ENCODE data around the gene EGFL8. TPM values are rescaled to one million over a fixed set of nuclear protein-coding genes. Genes with fewer than 3 reads are reported as not detected.
A peak's percentile ranks its signal among the peaks of the same experiment; 100 is the strongest.

EGFL8 gene
- total and polyA plus RNA-seq, 8 donors: 8.1 to 35.2 (median 23.2) TPM

DNA sequence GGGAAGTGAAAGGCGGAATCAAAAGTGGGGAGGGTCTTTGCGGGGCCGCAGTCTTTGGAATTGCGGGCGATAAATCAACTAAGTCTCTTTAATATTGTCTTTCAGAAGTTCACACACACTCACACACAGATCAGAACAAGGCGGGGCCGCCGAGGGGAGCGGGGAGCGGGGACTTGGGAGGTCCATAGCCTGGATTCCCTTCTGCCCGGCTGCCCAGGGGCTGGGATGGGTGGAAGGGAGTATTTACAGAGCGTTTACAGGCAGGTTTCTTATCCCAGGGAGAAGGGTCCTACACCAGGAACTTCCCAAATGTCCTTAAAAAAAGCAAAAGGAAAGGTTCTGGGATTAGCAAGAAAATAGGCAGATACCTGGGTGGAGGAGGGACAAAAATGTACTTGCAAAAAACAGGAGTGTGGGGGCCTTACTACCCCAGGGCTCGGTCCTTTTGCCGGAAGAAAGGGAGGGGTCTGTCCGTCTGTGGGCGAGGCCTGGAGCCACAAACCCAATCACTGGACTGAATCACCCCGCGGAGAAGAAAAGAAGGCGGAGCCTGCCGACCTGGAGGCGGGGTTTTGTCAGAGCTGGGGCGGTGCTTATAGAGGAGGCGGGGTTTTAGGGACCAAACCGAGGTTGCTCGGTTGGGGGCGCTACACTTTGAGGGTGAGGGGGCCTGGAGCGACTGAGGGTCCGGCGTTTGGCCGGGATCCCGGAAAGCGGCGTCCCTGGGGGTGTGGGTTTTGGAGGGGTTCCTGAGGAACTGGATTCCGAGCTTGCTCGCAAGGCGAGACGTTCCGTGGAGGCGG, 15.9 kb upstream of the EGFL8 start:
- Histone ChIP-seq H3K4me3 (peak overlapping the region in 1 of 2 donors; percentile 29), H3K36me3 (no peaks in the 10 kb centered on the region), H3K4me1 (peaks cover 5 to 26% of the 10 kb centered on the region in 2 donors), H3K27me3 (peaks cover 32 to 74% of the 10 kb centered on the region in 2 donors), H3K27ac (no peak overlapping the region), H3K9me3 (no peaks in the 10 kb centered on the region)
- ATAC-seq (peak; percentile 47), DNase-seq (peak in 3 of 4 donors; percentile 48 to 87 (median 71))
- intact Hi-C loops (cut with DNase I): no loop called here
- TF ChIP-seq, protein P1, sequence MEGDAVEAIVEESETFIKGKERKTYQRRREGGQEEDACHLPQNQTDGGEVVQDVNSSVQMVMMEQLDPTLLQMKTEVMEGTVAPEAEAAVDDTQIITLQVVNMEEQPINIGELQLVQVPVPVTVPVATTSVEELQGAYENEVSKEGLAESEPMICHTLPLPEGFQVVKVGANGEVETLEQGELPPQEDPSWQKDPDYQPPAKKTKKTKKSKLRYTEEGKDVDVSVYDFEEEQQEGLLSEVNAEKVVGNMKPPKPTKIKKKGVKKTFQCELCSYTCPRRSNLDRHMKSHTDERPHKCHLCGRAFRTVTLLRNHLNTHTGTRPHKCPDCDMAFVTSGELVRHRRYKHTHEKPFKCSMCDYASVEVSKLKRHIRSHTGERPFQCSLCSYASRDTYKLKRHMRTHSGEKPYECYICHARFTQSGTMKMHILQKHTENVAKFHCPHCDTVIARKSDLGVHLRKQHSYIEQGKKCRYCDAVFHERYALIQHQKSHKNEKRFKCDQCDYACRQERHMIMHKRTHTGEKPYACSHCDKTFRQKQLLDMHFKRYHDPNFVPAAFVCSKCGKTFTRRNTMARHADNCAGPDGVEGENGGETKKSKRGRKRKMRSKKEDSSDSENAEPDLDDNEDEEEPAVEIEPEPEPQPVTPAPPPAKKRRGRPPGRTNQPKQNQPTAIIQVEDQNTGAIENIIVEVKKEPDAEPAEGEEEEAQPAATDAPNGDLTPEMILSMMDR (IDR thresholded peaks at IDR 0.05): no peak

DNA sequence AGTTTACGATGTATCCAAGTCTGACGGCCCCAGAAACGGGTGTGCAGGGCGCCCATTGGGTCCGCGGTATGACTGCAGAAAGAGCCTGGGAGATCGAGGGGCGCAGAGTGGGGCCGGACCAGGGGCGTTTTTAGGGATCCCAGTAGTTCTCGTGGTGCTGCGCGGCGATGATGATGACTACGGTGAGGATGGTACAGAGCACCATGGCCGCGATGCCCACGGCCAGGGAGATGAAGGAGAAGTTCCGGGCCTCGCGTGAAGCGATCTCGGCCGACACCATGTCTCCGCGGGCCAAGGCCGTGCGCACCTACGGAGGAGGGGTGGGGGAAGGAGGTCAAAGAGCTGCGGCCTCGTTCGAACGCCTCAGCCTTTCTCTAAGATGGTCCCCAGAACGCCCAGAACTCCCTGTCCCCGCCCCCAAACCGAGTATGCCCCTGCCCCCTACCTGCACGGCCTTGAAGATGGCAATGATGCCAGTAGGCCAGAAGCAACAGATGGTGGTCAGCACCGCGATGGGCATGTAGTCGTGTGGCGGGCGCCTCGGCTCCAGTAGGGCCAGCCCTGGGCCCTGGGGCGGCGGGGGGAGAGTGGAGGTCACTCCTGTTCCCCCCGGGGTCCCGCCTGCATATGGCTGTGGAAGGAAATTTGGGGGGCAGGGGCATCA, 15.2 kb upstream of the EGFL8 start:
- Histone ChIP-seq H3K4me3 (peak overlapping the region in 1 of 2 donors; percentile 29), H3K9me3 (no peaks in the 10 kb centered on the region), H3K36me3 (no peaks in the 10 kb centered on the region), H3K4me1 (peaks cover 9 to 34% of the 10 kb centered on the region in 2 donors), H3K27me3 (peaks cover 32 to 79% of the 10 kb centered on the region in 2 donors), H3K27ac (no peak overlapping the region)
- ATAC-seq (no peak), DNase-seq (no peak)
- intact Hi-C loops (cut with DNase I): no loop called here
- TF ChIP-seq, protein P1 (IDR thresholded peaks at IDR 0.05): no peak

DNA sequence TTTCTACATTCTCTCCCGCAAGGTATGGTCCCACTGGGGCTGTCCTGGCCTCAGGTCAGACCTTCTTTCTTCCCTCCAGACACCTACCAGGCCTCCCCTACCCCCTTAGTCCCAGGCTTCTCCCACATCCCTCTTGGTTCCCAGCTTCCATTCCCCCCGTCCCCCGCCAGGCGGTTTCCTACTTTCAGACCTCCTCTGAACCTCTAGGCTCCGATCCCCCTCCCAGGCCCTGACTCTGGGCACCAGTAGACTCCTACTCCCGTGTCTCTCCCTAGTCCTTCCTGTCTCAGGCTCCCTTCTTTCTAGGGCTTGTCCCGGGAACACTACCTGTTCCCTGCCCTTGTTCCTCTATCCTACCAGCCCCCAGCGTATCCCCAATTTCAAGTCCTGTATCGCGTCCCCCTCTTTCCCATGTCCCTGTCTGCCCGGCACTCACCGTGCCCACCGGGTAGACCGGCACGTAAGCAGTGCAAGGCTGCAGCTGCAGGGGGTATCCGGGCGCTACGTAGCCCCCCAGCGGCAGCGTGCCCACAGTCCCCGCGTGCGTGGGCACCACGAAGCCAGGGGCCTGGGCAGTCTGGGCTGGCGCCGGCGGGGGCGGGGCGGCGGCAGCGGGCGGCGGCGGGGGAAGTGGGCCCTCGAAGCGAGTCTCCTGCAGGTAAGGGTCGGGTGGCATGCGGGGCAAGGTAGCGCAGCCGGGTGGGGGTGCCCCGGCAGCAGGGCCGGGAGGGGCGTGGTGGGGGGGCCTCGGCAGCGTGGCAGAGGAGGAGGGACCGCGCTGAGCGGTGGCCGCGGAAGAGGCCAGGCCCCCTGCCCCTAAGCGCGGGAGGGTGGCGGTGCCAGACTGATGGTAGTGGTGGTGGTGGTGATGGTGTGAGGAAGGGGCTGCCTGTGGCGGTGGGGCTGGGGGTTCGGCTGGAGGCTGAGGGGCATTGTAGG, 14.2 kb upstream of the EGFL8 start:
- DNase-seq: no peak
- ATAC-seq: no peak
- TF ChIP-seq, protein P1 (IDR thresholded peaks at IDR 0.05): no peak
- intact Hi-C loops (cut with DNase I): loop anchor here in 1 of 2 donors (5.0 kb wide), 1 partner anchor 33 kb away; no protein-coding TSS in a partner anchor
- no peaks in the 10 kb centered on the region for H3K36me3 ChIP-seq
- H3K4me3 ChIP-seq: no peak overlapping the region
- H3K9me3 ChIP-seq: no peaks in the 10 kb centered on the region
- H3K27me3 ChIP-seq: peaks cover 32 to 89% of the 10 kb centered on the region in 2 donors
- peaks cover 15 to 44% of the 10 kb centered on the region in 2 donors for H3K4me1 ChIP-seq
- H3K27ac ChIP-seq: no peak overlapping the region

DNA sequence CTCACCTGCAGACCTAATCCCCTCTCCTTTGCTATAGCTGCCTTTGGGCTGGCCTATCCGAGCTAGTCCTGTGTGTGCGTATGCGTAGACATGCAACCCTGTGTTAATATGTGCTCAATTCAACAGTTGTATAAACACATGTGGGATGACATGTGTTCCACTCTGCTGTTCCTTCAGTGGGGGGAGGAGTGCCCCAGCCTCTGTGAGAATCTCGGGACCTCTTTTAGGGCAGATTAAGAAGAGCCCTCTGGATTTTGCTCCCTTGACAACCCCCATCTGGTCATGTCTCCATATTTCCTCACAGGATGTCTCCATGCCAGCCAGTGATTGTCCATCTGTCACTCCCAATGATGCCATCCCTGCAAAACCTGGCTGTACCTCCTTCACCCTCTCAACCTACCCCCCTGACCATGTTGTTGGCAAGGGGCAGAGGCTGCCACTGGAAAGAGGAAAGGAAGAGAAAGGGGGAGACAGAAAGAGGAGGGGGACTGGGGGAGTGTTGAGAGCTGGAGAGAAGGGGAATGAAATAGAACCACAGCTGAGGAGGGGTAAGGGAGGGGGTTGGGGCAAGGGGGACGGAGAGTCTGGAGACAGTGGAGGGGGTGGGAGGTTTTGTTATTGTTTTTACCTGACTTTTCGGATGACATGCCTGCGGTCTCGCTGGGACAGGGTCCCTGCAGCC, 13.1 kb upstream of the EGFL8 start:
- DNase-seq (no peak), ATAC-seq (no peak)
- TF ChIP-seq, protein P1 (IDR thresholded peaks at IDR 0.05): no peak
- peak overlapping the region; percentile 5 to 13 for H3K4me3 ChIP-seq
- peaks cover 15 to 45% of the 10 kb centered on the region in 2 donors for H3K4me1 ChIP-seq
- peaks cover 35 to 95% of the 10 kb centered on the region in 2 donors for H3K27me3 ChIP-seq
- no peaks in the 10 kb centered on the region for H3K36me3 ChIP-seq
- H3K27ac ChIP-seq: no peak overlapping the region
- intact Hi-C loops (cut with DNase I): loop anchor here in 1 of 2 donors (5.0 kb wide), 1 partner anchor 34 kb away; no protein-coding TSS in a partner anchor
- H3K9me3 ChIP-seq: no peaks in the 10 kb centered on the region
